SH-SY5Y (cell line): Measurements from ENCODE around the gene OTOP2.

Source experiments
- GATA2 ChIP-seq: IDR thresholded peaks from 2 replicates; pipeline ENCODE4 v1.6.1; 2011; ENCODE audit warnings: mild to moderate bottlenecking, low read depth, low read length
- GATA3 ChIP-seq: IDR thresholded peaks from 2 replicates; pipeline ENCODE4 v1.6.1; 2011; ENCODE audit warnings: low read depth, mild to moderate bottlenecking, low read length, moderate library complexity

GRCh38 chr17:74952431-74953133, 28.5 kb downstream of the OTOP2 start:
- no peak for TF ChIP-seq GATA2
- TF ChIP-seq GATA3, result no peak
